OCI-LY7 (cell line): Measurements from ENCODE around the gene CAMK2B. TPM values are rescaled to one million over a fixed set of nuclear protein-coding genes. Genes with fewer than 3 reads are reported as not detected.
A peak's percentile ranks its signal among the peaks of the same experiment; 100 is the strongest.

Experiments
- BruUV-seq: library from RNA; stranded (reverse); fragments of 400-500 nt; replicated peaks from 2 replicates; lab custom pipeline; 2021; lab: Mats Ljungman, UMichigan
- CTCF ChIA-PET: fragments of 300-600 bp; sonication (Branson Sonifier 250); formaldehyde crosslinking; loops from one replicate; lab custom pipeline; 2022; ENCODE audit warnings: antibody characterized with exemption; ENCODE audit not compliant: unreplicated experiment; lab: Charles Lee
- POLR2A ChIA-PET: fragments of 300-600 bp; sonication (Branson Sonifier 250); formaldehyde crosslinking; loops from one replicate; lab custom pipeline; 2022; ENCODE audit warnings: antibody characterized with exemption; lab: Charles Lee
- DNase-seq: peaks from one replicate; pipeline ENCODE4 v3.0.0-alpha.2; 2015; ENCODE audit warnings: low spot score
- H2AFZ ChIP-seq: fragments of 200-600 bp; sonication (generic), shearing (Covaris generic); 2 replicates; pipeline ENCODE4 v1.6.1; 2014; ENCODE audit warnings: mild to moderate bottlenecking, antibody characterized with exemption, low read length, moderate library complexity
- H3K27ac ChIP-seq: fragments of 200-600 bp; sonication (generic); 2 replicates; pipeline ENCODE4 v1.5.1; 2014; ENCODE audit warnings: mixed run types, low read depth, mild to moderate bottlenecking, moderate library complexity, low read length, inconsistent platforms; ENCODE audit not compliant: poor library complexity, severe bottlenecking
- H3K36me3 ChIP-seq: fragments of 200-600 bp; sonication (generic); 2 replicates; pipeline ENCODE4 v1.6.1; 2014; ENCODE audit warnings: mild to moderate bottlenecking, antibody characterized with exemption, low read length, moderate library complexity, mixed read lengths; ENCODE audit not compliant: insufficient read depth
- H3K4me1 ChIP-seq: fragments of 200-600 bp; sonication (generic); 2 replicates; pipeline ENCODE4 v1.5.1; 2014; ENCODE audit warnings: mild to moderate bottlenecking, low read length; ENCODE audit not compliant: insufficient read depth, poor library complexity, severe bottlenecking
- H3K4me2 ChIP-seq: fragments of 200-600 bp; sonication (generic); 2 replicates; pipeline ENCODE4 v1.6.1; 2014; ENCODE audit warnings: mild to moderate bottlenecking, low read length
- H3K4me3 ChIP-seq: fragments of 200-600 bp; sonication (generic); 2 replicates; pipeline ENCODE4 v1.5.1; 2014; ENCODE audit warnings: mild to moderate bottlenecking, low read depth, low read length; ENCODE audit not compliant: poor library complexity, severe bottlenecking
- H3K79me2 ChIP-seq: fragments of 200-600 bp; sonication (generic); 2 replicates; pipeline ENCODE4 v1.6.1; 2016; ENCODE audit warnings: low read depth, mild to moderate bottlenecking, low read length, moderate library complexity, mixed read lengths; ENCODE audit not compliant: insufficient read depth
- H3K9me2 ChIP-seq: fragments of 200-600 bp; sonication (generic); 2 replicates; pipeline ENCODE4 v1.6.1; 2016; ENCODE audit warnings: mild to moderate bottlenecking, low read length, mixed read lengths; ENCODE audit not compliant: insufficient read depth
- H3K9me3 ChIP-seq: fragments of 200-600 bp; sonication (generic); 2 replicates; pipeline ENCODE4 v1.6.1; 2014; ENCODE audit warnings: mild to moderate bottlenecking, mixed run types, low read length, mixed read lengths
- H4K20me1 ChIP-seq: fragments of 200-600 bp; sonication (generic); 2 replicates; pipeline ENCODE4 v1.6.1; 2014; ENCODE audit warnings: mild to moderate bottlenecking, antibody characterized with exemption, low read length, moderate library complexity, mixed read lengths; ENCODE audit not compliant: insufficient read depth
- EZH2phosphoT487 ChIP-seq: fragments of 200-600 bp; sonication (generic); IDR thresholded peaks from 2 replicates; pipeline ENCODE4 v1.6.1; 2018; ENCODE audit warnings: low read depth, borderline replicate concordance, mild to moderate bottlenecking, mixed run types, antibody characterized with exemption, low read length, moderate library complexity, mixed read lengths
- intact Hi-C: fragments of 100-400 bp; cut with micrococcal nuclease; formaldehyde crosslinking; loops from one replicate; pipeline ENCODE4 v1.10.0; 2022; ENCODE audit not compliant: unreplicated experiment
- total RNA-seq, 2 experiments: library from RNA; depleted of rRNA in 1 of 2; stranded (reverse); fragments of >200 nt in 1 of 2; shearing (Covaris generic) in 1 of 2; gene quantifications; 2 replicates each; pipeline ENCODE4 v1.2.3, GENCODE V29; 2014 to 2022
- TF ChIP-seq, protein P1 (sequence below): fragments of 200-600 bp; sonication (generic); conservative IDR thresholded peaks from 2 replicates; pipeline ENCODE4 v1.5.1; 2014; ENCODE audit warnings: mild to moderate bottlenecking, antibody characterized with exemption, low read length, moderate library complexity, mixed read lengths

The CAMK2B gene
- total RNA-seq, 2 experiments from 2014 or later: 0.66 to 1.1 TPM

DNA sequence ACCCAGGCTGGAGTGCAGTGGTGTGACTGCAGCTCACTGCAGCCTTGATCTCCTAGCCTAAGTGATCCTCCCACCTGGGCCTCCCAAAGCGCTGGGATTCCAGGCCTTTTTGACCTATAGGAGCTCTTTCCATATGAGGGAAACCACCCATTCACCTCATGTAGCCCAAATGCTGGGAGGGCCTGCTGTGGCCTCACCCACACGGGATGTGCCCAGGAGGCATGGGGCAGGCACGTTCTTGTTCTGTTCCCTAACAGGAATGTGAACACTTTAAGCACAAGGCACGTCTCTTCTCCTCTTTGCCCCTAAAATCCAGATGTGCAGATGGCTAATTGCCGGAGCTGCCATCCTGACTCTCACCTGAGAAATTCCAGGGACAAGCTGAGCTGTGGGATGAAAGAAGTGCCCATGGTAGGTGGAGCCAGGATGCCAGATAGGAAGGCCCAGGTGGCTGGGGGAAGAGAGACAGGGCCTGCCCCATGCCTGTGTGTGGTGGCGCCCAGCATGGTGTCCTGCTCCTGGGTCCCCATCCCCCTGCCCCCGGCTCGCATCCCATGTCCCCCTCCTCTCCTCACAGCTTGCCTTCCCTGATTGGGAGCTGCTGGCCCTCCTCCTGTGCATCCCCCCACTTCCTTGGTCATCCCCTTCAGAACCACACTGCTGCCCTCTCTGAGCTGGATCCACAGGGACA lies 17.3 kb downstream of the CAMK2B start:
- Histone ChIP-seq H4K20me1 (no peaks in the 10 kb centered on the region), H3K27ac (no peak overlapping the region), H3K4me2 (no peak overlapping the region), H3K4me1 (no peaks in the 10 kb centered on the region), H3K4me3 (no peak overlapping the region), H3K9me3 (no peaks in the 10 kb centered on the region), H3K36me3 (no peaks in the 10 kb centered on the region), H2AFZ (no peak overlapping the region), H3K79me2 (no peaks in the 10 kb centered on the region), H3K9me2 (no peaks in the 10 kb centered on the region; the same call in 1 of the 2 replicates)
- ChIA-PET CTCF (no interaction called here), POLR2A (no interaction called here)
- intact Hi-C loops: no loop called here
- DNase-seq: no peak
- BruUV-seq: no TSS peak
- TF ChIP-seq EZH2phosphoT487: no peak
- TF ChIP-seq, protein P1, sequence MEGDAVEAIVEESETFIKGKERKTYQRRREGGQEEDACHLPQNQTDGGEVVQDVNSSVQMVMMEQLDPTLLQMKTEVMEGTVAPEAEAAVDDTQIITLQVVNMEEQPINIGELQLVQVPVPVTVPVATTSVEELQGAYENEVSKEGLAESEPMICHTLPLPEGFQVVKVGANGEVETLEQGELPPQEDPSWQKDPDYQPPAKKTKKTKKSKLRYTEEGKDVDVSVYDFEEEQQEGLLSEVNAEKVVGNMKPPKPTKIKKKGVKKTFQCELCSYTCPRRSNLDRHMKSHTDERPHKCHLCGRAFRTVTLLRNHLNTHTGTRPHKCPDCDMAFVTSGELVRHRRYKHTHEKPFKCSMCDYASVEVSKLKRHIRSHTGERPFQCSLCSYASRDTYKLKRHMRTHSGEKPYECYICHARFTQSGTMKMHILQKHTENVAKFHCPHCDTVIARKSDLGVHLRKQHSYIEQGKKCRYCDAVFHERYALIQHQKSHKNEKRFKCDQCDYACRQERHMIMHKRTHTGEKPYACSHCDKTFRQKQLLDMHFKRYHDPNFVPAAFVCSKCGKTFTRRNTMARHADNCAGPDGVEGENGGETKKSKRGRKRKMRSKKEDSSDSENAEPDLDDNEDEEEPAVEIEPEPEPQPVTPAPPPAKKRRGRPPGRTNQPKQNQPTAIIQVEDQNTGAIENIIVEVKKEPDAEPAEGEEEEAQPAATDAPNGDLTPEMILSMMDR: no peak

DNA sequence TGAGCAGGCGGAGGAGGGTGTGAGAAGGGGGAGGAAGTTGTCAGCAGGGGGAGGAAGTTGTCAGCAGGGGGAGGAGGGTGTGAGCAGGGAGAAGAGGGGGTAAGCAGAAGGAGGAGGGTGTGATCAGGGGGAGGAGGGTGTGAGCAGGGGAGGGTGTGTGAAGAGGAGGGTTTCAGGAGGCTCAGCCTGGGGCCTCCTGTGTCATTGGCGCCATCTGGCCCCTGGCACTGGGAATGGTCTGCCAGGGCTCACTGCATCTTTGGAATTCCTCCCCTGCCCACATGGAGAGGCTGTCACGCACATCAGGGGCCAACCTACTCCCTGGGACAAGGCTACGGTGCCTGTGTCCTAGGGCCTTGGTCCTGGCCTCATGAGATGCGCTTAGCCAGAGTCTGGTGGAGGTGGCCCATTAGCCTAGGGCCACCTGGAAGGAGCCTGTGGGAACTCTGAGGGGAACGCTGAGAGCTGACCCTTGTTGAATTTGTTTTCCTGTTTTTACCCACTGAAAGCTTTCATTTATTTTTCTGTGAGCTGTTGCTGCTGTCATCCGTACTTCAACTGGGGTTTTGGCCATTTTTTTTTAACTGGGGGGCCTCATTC lies 18.0 kb downstream of the CAMK2B start:
- peak; percentile 11 for DNase-seq
- H3K79me2 ChIP-seq: no peaks in the 10 kb centered on the region
- no TSS peak for BruUV-seq
- POLR2A ChIA-PET: no interaction called here
- no peaks in the 10 kb centered on the region for H3K9me3 ChIP-seq
- intact Hi-C loops: no loop called here
- no peak overlapping the region for H3K4me2 ChIP-seq
- TF ChIP-seq, protein P1: peak; percentile 29; the same call in 1 of the 2 replicates
- TF ChIP-seq EZH2phosphoT487: no peak
- H2AFZ ChIP-seq: no peak overlapping the region
- H3K27ac ChIP-seq: no peak overlapping the region
- CTCF ChIA-PET: no interaction called here
- no peaks in the 10 kb centered on the region; the same call in 1 of the 2 replicates for H3K9me2 ChIP-seq
- H3K4me3 ChIP-seq: no peak overlapping the region
- no peaks in the 10 kb centered on the region for H3K36me3 ChIP-seq
- no peaks in the 10 kb centered on the region for H3K4me1 ChIP-seq
- no peaks in the 10 kb centered on the region for H4K20me1 ChIP-seq

DNA sequence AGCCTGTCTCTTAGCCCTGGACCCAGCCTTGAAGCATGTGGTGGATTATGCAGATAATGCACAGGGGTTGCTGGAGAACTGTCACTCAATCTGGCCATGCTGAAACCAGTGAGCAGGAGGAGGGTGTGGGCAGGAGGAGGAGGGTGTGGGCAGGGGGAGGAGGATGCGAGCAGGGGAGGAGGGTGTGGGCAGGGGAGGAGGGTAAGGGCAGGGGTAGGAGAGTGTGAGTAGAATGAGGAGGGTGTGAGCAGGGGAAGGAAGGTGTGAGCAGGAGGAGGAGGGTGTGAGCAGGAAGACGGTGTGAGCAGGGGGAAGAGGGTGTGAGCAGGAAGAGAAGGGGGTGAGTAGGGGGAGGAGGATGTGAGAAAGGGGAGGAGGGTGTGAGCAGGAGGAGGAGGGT lies 18.8 kb downstream of the CAMK2B start:
- TF ChIP-seq, protein P1: no peak
- TF ChIP-seq EZH2phosphoT487: no peak
- no TSS peak for BruUV-seq
- CTCF ChIA-PET: no interaction called here
- Histone ChIP-seq H3K27ac (no peak overlapping the region), H3K4me3 (no peak overlapping the region), H2AFZ (no peak overlapping the region), H4K20me1 (no peaks in the 10 kb centered on the region), H3K36me3 (no peaks in the 10 kb centered on the region), H3K9me3 (no peaks in the 10 kb centered on the region), H3K4me1 (no peaks in the 10 kb centered on the region), H3K9me2 (no peaks in the 10 kb centered on the region; the same call in 1 of the 2 replicates), H3K4me2 (no peak overlapping the region), H3K79me2 (no peaks in the 10 kb centered on the region)
- no peak for DNase-seq
- POLR2A ChIA-PET: no interaction called here
- intact Hi-C loops: no loop called here
